Mesothelial cell of epicardium (in vitro differentiated cells): ENCODE results near the gene CSHL1. TPM values are rescaled to one million over a fixed set of nuclear protein-coding genes. Genes with fewer than 3 reads are reported as not detected.
A peak's percentile ranks its signal among the peaks of the same experiment; 100 is the strongest.
"Not testable (repeated sequence)": the region's sequence is repeated elsewhere in the genome, so short reads cannot be mapped to it uniquely, and the experiment has no call there.

ENCODE experiments used
- DNase-seq, 2 experiments: peaks; one replicate each; pipeline ENCODE4 v3.0.0; 2021; ENCODE audit warnings: low spot score in 2 of 2; ENCODE audit not compliant: unreplicated experiment in 2 of 2
- H3K27ac Mint-ChIP-seq: 2 replicates; pipeline ENCODE4 v1.8.0; 2021; ENCODE audit warnings: mixed read lengths
- H3K27me3 Mint-ChIP-seq: 2 replicates; pipeline ENCODE4 v1.8.0; 2021; ENCODE audit warnings: low read depth, mixed read lengths
- H3K36me3 Mint-ChIP-seq: 2 replicates; pipeline ENCODE4 v1.8.0; 2021; ENCODE audit warnings: mixed read lengths
- H3K4me1 Mint-ChIP-seq: 2 replicates; pipeline ENCODE4 v1.8.0; 2021; ENCODE audit warnings: mixed read lengths
- H3K4me3 Mint-ChIP-seq: 2 replicates; pipeline ENCODE4 v1.8.0; 2021; ENCODE audit warnings: mild to moderate bottlenecking, moderate library complexity, mixed read lengths
- H3K9me3 Mint-ChIP-seq: 2 replicates; pipeline ENCODE4 v1.8.0; 2021; ENCODE audit warnings: mixed read lengths
- total RNA-seq: library from RNA; stranded (reverse); gene quantifications from 3 replicates; pipeline ENCODE4 v1.2.1, GENCODE V29; 2021
- TF ChIP-seq, protein P1 (sequence below): fragments of 200-600 bp; sonication (generic); IDR thresholded peaks from one replicate; pipeline ENCODE4 v1.5.0; 2021; ENCODE audit warnings: antibody characterized with exemption; ENCODE audit not compliant: unreplicated experiment

The CSHL1 gene
- total RNA-seq, 1 donor from 2014 or later = not detected

DNA sequence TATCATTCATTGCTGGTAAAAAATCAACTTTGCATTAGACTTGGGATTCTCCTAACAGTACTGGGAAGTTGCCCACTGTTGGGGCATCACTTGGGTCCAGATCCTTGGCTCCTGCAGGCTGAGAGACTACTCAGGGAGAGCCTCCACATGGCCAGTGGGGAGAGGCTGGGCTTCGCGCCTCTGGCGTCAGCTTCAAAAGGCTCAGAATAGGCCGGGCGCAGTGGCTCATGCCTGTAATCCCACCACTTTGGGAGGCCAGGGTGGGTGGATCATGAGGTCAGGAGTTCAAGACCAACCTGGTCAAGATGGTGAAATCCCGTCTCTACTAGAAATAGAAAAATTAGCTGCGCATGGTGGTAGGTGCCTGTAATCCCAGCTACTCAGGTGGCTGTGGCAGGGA lies 3.4 kb upstream of the CSHL1 start:
- H3K36me3 Mint-ChIP-seq = no peaks in the 10 kb centered on the region
- H3K27me3 Mint-ChIP-seq = peaks cover 60% of the 10 kb centered on the region
- no peak overlapping the region for H3K4me3 Mint-ChIP-seq
- H3K27ac Mint-ChIP-seq = no peak overlapping the region
- peaks cover 2% of the 10 kb centered on the region for H3K4me1 Mint-ChIP-seq
- DNase-seq = no peak
- H3K9me3 Mint-ChIP-seq = no peaks in the 10 kb centered on the region
- TF ChIP-seq, protein P1, sequence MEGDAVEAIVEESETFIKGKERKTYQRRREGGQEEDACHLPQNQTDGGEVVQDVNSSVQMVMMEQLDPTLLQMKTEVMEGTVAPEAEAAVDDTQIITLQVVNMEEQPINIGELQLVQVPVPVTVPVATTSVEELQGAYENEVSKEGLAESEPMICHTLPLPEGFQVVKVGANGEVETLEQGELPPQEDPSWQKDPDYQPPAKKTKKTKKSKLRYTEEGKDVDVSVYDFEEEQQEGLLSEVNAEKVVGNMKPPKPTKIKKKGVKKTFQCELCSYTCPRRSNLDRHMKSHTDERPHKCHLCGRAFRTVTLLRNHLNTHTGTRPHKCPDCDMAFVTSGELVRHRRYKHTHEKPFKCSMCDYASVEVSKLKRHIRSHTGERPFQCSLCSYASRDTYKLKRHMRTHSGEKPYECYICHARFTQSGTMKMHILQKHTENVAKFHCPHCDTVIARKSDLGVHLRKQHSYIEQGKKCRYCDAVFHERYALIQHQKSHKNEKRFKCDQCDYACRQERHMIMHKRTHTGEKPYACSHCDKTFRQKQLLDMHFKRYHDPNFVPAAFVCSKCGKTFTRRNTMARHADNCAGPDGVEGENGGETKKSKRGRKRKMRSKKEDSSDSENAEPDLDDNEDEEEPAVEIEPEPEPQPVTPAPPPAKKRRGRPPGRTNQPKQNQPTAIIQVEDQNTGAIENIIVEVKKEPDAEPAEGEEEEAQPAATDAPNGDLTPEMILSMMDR = no peak

DNA sequence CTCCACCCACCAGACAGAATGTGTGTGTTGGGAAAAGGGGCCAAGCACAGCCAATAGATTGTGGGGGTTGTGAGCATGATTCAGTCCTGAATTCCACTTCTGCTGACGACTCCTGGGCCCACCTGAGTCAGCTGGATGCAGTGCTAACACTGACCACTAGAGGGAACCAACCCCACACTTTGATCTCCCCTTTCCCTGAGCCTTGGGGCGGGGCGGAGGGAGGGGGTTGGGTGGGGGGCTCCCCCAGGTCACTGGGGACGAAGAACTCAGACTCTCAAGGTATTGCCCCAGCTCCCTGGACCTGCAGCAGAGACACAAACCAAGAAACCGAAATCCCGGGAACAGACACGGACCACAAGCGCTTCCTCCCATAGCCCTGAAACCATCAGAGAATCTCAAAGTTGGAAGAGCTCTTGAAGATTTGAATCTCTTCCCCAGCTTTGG lies 621 bp upstream of the CSHL1 start:
- Mint-ChIP-seq H3K9me3 (no peaks in the 10 kb centered on the region), H3K4me1 (peaks cover 7% of the 10 kb centered on the region), H3K27me3 (peaks cover 60% of the 10 kb centered on the region), H3K36me3 (no peaks in the 10 kb centered on the region), H3K27ac (no peak overlapping the region), H3K4me3 (no peak overlapping the region)
- TF ChIP-seq, protein P1 = peak; percentile 91
- peak in 1 of 2 experiments; percentile 74 for DNase-seq

DNA sequence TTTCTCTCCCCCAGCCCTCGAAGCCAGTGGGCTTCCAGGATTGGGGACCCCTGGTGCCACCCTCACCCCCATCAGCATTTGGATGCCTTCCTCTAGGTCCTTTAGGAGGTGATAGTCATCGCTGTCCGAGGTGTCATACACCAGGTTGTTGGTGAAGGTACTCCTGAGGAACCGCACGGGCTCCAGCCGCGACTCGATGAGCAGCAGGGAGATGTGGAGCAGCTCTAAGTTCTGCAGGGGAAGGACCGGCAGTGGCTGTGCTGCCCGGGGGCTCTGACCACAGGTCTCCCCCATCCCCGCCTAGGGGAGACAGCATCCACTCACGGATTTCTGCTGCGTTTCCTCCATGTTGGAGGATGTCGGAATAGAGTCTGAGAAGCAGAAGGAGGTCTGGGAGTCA lies 962 bp downstream of the CSHL1 start:
- Mint-ChIP-seq H3K27me3 (peaks cover 45% of the 10 kb centered on the region), H3K9me3 (no peaks in the 10 kb centered on the region), H3K4me3 (no peak overlapping the region), H3K36me3 (no peaks in the 10 kb centered on the region), H3K4me1 (peaks cover 7% of the 10 kb centered on the region), H3K27ac (no peak overlapping the region)
- no peak for DNase-seq
- TF ChIP-seq, protein P1 = no peak

DNA sequence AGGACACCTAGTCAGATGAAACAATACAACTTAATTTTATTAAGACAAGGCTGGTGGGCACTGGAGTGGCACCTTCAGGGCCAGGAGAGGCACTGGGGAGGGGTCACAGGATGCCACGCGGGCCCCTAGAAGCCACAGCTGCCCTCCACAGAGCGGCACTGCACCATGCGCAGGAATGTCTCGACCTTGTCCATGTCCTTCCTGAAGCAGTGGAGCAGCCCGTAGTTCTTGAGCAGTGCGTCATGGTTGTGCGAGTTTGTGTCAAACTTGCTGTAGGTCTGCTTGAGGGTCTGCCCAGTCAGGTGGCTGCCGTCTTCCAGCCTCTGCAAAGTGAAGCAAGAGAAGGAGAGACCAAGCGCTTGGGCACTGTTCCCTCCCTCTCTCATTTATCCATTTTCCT lies 1.5 kb downstream of the CSHL1 start:
- H3K4me3 Mint-ChIP-seq, DNase-seq, H3K36me3 Mint-ChIP-seq, H3K4me1 Mint-ChIP-seq, H3K27ac Mint-ChIP-seq, H3K9me3 Mint-ChIP-seq: not testable (repeated sequence)
- peaks cover 42% of the 10 kb centered on the region for H3K27me3 Mint-ChIP-seq

- not testable (repeated sequence) for H3K9me3 Mint-ChIP-seq, H3K36me3 Mint-ChIP-seq, H3K27ac Mint-ChIP-seq, H3K4me1 Mint-ChIP-seq, DNase-seq, H3K4me3 Mint-ChIP-seq
- H3K27me3 Mint-ChIP-seq = peaks cover 44% of the 10 kb centered on the region
- TF ChIP-seq, protein P1 = peak; percentile 19
Measured at GRCh38 chr17:63907161-63907778, 3.8 kb downstream of the CSHL1 start.

DNA sequence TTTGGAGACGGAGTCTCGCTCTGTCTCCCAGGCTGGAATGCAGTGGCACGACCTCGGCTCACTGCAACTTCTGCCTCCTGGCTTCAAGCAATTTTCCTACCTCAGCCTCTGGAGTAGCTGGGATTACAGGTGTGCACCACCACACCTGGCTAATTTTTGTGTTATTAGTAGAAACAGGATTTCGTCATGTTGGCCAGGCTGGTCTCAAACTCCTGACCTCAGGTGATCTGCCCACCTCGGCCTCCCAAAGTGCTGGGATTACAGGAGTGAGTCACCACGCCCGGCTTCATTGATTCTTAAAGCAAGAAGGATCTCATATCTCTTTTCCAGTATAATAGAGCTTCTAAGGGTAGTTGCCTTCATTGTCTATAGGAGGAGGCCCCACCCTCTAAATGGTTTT lies 6.3 kb downstream of the CSHL1 start:
- not testable (repeated sequence) for DNase-seq, H3K9me3 Mint-ChIP-seq
- peaks cover 39% of the 10 kb centered on the region for H3K27me3 Mint-ChIP-seq

GRCh38 chr17:63903787-63904201 lies 7.3 kb downstream of the CSHL1 start:
- H3K4me3 Mint-ChIP-seq, H3K27ac Mint-ChIP-seq, DNase-seq, H3K4me1 Mint-ChIP-seq, H3K36me3 Mint-ChIP-seq, H3K9me3 Mint-ChIP-seq: not testable (repeated sequence)
- TF ChIP-seq, protein P1 = peak; percentile 42
- H3K27me3 Mint-ChIP-seq = peaks cover 30% of the 10 kb centered on the region

More for the DNA sequence above, 6.3 kb downstream of the CSHL1 start:
- not testable (repeated sequence) for H3K27ac Mint-ChIP-seq, H3K36me3 Mint-ChIP-seq, H3K4me3 Mint-ChIP-seq, H3K4me1 Mint-ChIP-seq

- H3K4me1 Mint-ChIP-seq, DNase-seq, H3K27ac Mint-ChIP-seq, H3K36me3 Mint-ChIP-seq, H3K9me3 Mint-ChIP-seq, H3K4me3 Mint-ChIP-seq: not testable (repeated sequence)
- peaks cover 17% of the 10 kb centered on the region for H3K27me3 Mint-ChIP-seq
Measured at GRCh38 chr17:63901971-63902370, 9.1 kb downstream of the CSHL1 start.
